ENCODE data around the gene DGKZ.
A peak's percentile ranks its signal among the peaks of the same experiment; 100 is the strongest.

Gene DGKZ

DNA sequence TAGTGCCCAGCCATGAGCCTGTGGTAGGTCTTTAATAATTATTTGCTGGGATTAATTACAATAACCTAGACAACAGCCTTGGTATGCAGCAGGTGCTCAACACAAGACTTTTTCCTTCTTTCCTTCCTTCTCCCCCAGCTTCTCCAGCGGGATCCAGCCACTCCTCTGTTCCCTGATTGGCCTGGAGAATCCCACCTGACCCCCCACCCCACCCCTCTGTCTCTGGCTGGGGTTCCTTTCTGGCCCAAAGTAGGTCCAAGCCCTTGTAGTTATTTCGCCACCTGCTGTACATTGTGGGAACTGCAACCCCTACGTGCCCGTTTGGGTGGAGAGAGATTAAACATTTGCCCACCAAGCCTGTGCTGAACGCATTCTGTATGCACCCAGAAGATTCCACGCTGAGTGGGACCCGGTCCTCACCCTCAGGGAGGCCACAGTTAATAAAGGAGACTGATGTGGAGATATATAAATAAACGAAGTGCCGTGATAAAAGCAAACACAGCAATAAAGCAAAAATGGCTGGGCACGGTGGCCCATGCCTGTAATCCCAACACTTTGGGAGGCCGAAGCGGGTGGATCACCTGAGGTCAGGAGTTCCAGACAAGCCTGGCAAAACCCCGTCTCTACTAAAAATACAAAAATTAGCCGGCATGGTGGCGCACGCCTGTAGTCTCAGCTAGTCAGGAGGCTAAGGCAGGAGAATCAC is 32.1 kb upstream of the DGKZ start:
- peaks cover 18% of the 10 kb centered on the region for H3K4me1 Mint-ChIP-seq (ENCODE audit: low read depth)
- H3K27ac Mint-ChIP-seq = no peak overlapping the region

DNA sequence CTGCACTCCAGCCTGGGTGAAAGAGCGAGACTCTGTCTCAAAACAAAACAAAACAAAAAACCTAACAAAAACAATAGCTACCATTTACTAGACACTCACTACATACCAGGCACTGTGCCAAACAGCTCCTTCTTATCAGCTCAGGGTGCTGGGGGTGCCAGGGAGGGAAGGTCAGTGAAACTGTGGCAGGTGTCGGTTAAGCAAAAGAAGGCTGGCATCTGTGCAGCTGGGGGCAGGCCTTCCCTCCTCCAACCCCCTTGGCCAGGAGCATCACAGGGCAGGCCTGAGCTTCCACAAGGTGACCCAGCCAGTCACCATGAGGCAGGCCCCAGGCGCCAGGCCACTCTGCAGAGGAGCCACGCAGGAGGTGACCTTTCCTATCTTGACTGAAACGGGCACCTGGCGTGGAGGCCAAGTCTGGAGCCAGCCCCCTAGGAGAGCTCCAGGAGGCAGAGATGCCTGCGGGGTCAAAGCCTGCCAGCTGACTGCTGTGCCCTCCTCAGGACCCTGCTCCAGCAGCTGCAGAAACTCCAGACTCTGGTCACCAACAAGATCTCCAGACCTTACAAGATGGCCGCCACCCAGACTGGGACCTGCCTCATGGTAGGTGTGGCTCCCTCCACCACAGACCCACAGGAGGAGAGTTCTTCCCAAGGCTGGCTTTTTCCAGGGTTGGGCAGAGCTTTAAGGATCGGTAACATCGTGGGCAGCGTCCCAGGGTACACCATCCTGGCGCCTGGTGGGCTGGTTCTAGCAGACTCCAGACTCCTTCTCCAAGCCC is 31.3 kb upstream of the DGKZ start:
- no peaks in the 10 kb centered on the region for H3K27me3 Mint-ChIP-seq
- no peak overlapping the region for H3K4me3 Mint-ChIP-seq
- H3K9me3 Mint-ChIP-seq (ENCODE audit: low read depth) = no peaks in the 10 kb centered on the region
- no peak overlapping the region for H3K27ac Mint-ChIP-seq
- peaks cover 19% of the 10 kb centered on the region for H3K4me1 Mint-ChIP-seq (ENCODE audit: low read depth)
- H3K36me3 Mint-ChIP-seq = no peaks in the 10 kb centered on the region

More for the DNA sequence above, 32.1 kb upstream of the DGKZ start:
- Mint-ChIP-seq H3K9me3 (ENCODE audit: low read depth) (no peaks in the 10 kb centered on the region), H3K36me3 (no peaks in the 10 kb centered on the region), H3K27me3 (no peaks in the 10 kb centered on the region), H3K4me3 (no peak overlapping the region)

DNA sequence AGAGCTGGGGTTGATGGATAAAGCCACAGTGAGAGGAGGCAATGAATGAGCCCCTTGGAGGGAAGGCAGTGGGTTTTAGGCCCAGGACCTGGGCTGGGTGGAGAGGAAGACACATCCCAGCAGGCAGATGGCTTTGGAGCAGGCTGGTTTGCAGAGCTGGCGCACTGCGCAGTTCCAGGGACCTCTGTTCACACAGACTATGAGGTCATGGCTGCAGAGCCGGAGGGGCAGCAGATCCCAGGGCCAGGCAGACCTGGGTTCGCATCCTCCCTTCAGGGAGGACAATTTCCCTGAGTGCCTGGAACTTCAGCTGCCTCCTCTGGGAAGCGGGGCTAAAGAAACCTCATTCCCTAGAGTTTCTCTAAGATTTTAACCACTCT is 28.2 kb upstream of the DGKZ start:
- H3K27ac Mint-ChIP-seq = peak overlapping the region; percentile 89
- H3K4me1 Mint-ChIP-seq (ENCODE audit: low read depth) = peaks cover 19% of the 10 kb centered on the region
- no peaks in the 10 kb centered on the region for H3K9me3 Mint-ChIP-seq (ENCODE audit: low read depth)
- no peaks in the 10 kb centered on the region for H3K36me3 Mint-ChIP-seq
- H3K27me3 Mint-ChIP-seq = no peaks in the 10 kb centered on the region
- peak overlapping the region; percentile 11 for H3K4me3 Mint-ChIP-seq

DNA sequence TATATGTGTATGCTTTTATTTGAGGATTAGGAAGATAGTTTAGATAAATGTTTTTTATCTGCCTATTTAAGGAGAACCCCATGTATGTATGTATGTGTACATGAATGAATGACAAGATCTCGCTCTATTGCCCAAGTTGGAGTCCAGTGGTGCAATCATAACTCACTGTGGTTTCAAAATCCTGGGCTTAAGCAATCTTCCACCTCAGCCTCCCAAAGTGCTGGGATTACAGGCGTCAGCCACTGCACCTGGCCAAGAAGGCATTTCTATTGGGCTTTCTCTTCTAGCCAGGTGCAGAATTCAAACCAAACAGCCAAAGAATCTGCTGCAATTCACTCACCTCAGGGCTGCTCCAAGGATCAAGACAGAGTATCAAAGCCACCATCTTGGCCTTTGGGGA is 25.5 kb upstream of the DGKZ start:
- peaks cover 19% of the 10 kb centered on the region for H3K4me1 Mint-ChIP-seq (ENCODE audit: low read depth)
- no peaks in the 10 kb centered on the region for H3K27me3 Mint-ChIP-seq
- no peak overlapping the region for H3K4me3 Mint-ChIP-seq
- H3K9me3 Mint-ChIP-seq (ENCODE audit: low read depth) = no peaks in the 10 kb centered on the region
- no peaks in the 10 kb centered on the region for H3K36me3 Mint-ChIP-seq
- H3K27ac Mint-ChIP-seq = no peak overlapping the region

DNA sequence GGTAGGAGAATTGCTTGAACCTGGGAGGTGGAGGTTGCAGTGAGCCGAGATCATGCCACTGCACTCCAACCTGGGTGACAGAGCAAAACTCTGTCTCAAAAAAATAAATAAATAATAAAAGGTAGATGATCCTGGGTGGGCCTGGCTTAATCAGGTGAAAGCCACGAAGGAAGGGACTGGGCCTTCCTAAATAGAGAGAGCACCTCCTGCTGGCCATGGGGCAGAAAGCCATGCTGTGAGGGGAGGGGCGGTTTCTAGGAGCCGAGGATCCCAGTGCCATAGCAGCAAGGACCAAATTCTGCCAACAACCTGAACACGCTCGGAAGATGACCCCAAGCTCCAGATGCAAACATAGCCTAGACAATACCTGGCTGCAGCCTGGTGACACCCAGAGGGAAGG is 24.5 kb upstream of the DGKZ start:
- H3K27me3 Mint-ChIP-seq = no peaks in the 10 kb centered on the region
- peaks cover 23% of the 10 kb centered on the region for H3K4me1 Mint-ChIP-seq (ENCODE audit: low read depth)
- H3K4me3 Mint-ChIP-seq = no peak overlapping the region
- H3K9me3 Mint-ChIP-seq (ENCODE audit: low read depth) = no peaks in the 10 kb centered on the region
- no peak overlapping the region for H3K27ac Mint-ChIP-seq
- H3K36me3 Mint-ChIP-seq = no peaks in the 10 kb centered on the region

DNA sequence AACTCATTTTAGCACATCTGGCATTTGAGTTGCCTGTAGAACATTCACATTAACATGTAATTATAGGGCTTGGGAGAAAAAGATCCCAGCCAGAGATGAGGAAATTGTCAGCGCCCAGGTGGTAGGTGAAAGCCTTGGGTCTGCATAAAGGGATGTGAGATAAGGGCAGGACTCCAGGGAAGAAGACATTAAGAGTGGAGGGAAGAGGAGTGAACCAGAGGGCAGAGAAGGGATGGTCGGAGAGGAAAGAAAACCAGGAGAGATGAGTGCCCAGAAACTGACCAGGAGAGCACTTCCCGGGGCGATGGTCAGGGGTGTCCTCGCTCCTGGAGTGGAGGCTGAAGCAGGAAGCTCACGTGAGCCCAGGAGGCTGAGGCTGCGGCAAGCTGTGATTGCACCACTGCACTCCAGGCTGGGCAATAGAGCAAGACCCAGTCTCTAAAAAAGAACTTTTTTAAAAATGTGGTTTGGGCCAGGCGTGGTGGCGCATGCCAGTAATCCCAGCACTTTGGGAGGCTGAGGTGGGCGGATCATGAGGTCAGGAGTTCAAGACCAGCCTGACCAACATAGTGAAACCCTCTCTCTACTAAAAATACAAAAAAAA is 20.3 kb upstream of the DGKZ start:
- Mint-ChIP-seq H3K4me1 (ENCODE audit: low read depth) (peaks cover 38% of the 10 kb centered on the region), H3K4me3 (no peak overlapping the region), H3K27me3 (no peaks in the 10 kb centered on the region), H3K36me3 (no peaks in the 10 kb centered on the region), H3K27ac (no peak overlapping the region), H3K9me3 (ENCODE audit: low read depth) (no peaks in the 10 kb centered on the region)

DNA sequence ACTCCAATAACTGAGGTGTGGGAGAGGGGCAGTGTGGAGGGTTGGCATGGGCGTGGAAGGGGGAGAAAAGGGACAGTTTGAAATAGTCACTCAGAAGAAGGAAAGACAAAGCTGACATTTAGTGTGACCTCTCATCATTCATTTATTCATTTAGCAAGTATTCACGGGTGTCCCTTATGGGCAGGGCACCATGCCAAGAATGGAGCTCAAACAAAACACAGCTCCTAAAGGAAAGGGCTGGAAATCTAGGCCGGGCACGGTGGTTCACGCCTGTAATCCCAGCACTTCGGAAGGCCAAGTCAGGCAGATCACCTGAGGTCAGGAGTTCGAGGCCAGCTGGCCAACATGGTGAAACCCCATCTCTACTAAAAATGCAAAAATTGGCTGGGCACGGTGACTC is 19.4 kb upstream of the DGKZ start:
- Mint-ChIP-seq H3K4me3 (no peak overlapping the region), H3K27ac (no peak overlapping the region), H3K4me1 (ENCODE audit: low read depth) (peaks cover 44% of the 10 kb centered on the region), H3K9me3 (ENCODE audit: low read depth) (no peaks in the 10 kb centered on the region), H3K36me3 (no peaks in the 10 kb centered on the region), H3K27me3 (no peaks in the 10 kb centered on the region)

DNA sequence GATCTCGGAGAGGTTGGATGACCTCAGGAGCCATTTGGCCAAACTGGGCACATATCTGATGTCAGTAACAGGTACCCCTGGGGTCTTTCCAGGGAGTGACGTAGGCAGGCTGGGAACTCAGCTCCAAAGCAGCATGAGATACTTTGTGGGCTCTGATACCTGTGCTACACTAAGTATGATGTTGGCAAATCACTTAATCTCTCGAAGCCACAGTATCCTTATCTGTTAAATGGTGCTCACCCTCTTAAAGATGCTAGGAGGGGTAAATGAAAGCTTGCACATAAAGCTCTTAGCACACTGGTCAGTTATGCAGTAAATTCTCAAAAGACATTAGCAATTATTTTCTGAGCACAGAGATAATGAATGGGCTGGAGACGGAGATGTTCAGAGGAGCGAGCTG is 17.1 kb upstream of the DGKZ start:
- Mint-ChIP-seq H3K4me3 (peak overlapping the region; percentile 80), H3K4me1 (ENCODE audit: low read depth) (peaks cover 61% of the 10 kb centered on the region), H3K9me3 (ENCODE audit: low read depth) (no peaks in the 10 kb centered on the region), H3K36me3 (no peaks in the 10 kb centered on the region), H3K27me3 (no peaks in the 10 kb centered on the region), H3K27ac (peak overlapping the region; percentile 81)

DNA sequence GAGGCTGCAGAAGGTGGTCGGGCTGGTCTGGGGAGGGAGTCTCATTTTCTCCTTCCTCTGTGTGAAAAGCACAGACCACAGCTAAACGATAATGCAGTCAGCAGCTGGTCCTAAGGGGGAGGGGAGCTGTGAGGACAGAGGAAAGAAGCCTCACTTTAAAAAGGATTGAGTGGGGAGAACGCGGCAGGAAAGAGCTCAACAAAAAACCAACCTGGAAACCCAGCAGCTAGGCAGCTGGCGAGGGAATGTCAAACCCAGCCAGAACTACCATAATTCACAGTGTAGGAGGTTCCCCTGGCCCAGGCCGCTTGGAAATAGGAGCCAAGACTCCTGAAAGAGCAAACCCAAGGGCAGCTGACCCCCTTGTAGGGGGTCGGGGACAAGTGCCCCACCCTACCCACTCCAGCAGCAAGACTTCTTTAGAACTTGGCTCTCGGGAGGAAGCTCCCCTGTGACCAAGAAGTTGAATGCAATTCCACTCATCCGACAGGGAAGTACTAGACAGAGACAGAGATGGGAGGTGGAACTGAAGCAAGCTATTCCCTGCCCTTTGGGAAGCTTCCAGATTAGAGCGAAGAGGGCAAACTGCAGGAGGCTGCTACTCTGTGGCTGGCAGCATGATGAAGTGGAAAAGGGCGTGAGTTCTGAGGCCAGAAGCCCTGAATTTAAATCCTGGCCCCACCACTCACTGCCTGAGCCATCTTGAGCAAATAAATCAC is 16.5 kb upstream of the DGKZ start:
- H3K4me1 Mint-ChIP-seq (ENCODE audit: low read depth) = peaks cover 64% of the 10 kb centered on the region
- H3K27me3 Mint-ChIP-seq = no peaks in the 10 kb centered on the region
- no peaks in the 10 kb centered on the region for H3K9me3 Mint-ChIP-seq (ENCODE audit: low read depth)
- no peaks in the 10 kb centered on the region for H3K36me3 Mint-ChIP-seq
- H3K27ac Mint-ChIP-seq = peak overlapping the region; percentile 81
- peak overlapping the region; percentile 80 for H3K4me3 Mint-ChIP-seq

DNA sequence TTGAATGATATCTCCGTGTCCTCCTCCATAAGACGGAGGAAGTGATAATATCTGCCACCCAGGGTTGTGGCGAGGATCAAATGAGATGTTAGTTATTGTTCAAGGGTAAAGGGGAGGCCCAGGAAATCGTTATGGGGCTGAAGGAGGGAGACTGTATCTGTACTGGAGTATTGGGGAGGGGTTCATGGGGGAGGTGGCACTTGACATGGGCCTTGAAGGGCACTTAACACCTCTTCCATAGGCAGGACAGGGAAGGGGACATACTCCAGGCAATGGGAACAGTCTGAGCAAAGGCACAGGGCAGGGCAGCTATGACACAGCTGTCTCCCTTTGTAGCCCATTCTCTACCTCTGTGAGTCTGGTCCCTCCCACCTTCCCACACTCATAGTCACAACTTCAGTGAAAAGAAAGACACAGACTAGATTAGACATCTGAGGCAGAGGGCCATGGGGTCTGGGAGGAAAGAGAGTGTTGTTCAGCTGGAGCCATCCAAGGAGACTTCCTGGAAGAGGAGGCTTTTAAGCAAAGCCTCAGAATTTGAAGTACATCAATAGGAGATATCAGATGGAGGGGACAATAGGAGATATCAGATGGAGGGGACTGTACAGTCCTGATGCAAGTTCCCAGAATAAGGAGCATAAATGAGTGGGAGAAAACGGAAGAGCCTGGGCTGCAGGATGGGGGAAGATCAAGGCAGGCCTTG is 15.8 kb upstream of the DGKZ start:
- H3K36me3 Mint-ChIP-seq = no peaks in the 10 kb centered on the region
- no peaks in the 10 kb centered on the region for H3K27me3 Mint-ChIP-seq
- peaks cover 68% of the 10 kb centered on the region for H3K4me1 Mint-ChIP-seq (ENCODE audit: low read depth)
- H3K9me3 Mint-ChIP-seq (ENCODE audit: low read depth) = no peaks in the 10 kb centered on the region
- peak overlapping the region; percentile 80 for H3K4me3 Mint-ChIP-seq
- peak overlapping the region; percentile 81 for H3K27ac Mint-ChIP-seq

DNA sequence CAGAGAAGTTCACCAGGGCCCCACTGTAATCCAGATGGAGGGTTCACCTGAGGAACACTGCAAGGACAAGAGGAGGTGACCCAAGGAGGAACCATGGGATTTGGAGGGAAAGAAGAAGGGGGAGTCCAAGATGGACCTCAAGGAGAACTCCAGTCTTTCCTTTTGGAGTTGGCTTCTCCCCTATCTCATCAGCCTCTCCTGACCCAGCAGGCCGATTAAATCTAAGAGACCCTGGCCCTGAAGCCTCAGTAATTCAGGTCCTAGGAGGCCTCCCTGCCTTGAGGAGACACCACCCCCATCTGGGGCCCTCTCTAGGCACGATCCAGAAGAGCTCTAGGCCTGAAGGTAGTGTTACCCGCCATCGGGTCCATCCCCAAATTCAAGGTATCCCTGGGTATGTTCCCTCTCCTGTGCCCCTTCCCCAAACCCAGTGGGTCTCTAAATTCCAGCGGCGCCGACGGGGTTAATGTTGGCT is 15.1 kb upstream of the DGKZ start:
- Mint-ChIP-seq H3K36me3 (no peaks in the 10 kb centered on the region), H3K9me3 (ENCODE audit: low read depth) (no peaks in the 10 kb centered on the region), H3K27ac (peak overlapping the region; percentile 81), H3K4me1 (ENCODE audit: low read depth) (peaks cover 67% of the 10 kb centered on the region), H3K4me3 (peak overlapping the region; percentile 80), H3K27me3 (no peaks in the 10 kb centered on the region)

DNA sequence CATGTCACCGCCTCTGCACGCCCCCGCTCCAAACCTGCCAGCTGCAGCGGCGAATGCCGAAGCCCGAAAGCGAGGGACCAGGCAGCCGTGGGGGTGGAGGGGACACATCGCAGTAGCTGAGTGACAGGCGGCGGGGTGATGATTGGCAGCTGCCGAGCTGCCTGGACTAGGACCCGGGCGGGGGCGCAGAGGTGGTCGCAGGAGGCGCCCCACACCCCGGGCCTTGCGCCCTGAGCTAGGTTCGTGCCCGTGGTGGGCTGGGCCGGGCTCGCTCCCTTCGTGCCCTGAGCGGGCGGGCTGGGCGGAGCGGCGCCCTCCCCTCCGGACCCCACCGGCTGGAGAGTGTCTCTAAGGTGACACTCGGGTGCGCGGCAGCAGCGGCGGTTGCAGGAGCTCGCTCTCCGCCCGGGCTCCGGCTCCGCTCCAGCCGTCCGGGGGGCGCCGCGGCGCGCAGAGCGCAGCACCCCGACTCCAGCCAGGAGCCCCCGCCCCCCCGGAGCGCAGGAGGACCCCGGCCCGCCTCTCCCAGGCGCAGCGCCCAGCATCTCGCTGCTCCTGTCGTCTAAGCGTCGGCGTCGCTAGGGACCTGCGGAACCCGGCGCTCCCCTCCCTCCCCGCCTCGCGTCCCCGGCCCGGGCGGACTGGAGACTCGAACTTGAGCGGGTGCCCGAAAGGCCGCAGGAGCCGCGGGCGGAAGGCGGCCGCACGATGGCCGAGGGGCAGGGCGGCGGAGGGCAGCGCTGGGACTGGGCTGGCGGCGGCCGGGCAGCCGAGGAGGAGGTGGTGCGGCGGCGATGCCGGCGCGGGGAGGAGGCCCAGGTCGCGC is 14.5 kb upstream of the DGKZ start:
- Mint-ChIP-seq H3K4me1 (ENCODE audit: low read depth) (peaks cover 67% of the 10 kb centered on the region), H3K4me3 (peak overlapping the region; percentile 80), H3K27ac (no peak overlapping the region), H3K27me3 (no peaks in the 10 kb centered on the region), H3K36me3 (no peaks in the 10 kb centered on the region), H3K9me3 (ENCODE audit: low read depth) (no peaks in the 10 kb centered on the region)

DNA sequence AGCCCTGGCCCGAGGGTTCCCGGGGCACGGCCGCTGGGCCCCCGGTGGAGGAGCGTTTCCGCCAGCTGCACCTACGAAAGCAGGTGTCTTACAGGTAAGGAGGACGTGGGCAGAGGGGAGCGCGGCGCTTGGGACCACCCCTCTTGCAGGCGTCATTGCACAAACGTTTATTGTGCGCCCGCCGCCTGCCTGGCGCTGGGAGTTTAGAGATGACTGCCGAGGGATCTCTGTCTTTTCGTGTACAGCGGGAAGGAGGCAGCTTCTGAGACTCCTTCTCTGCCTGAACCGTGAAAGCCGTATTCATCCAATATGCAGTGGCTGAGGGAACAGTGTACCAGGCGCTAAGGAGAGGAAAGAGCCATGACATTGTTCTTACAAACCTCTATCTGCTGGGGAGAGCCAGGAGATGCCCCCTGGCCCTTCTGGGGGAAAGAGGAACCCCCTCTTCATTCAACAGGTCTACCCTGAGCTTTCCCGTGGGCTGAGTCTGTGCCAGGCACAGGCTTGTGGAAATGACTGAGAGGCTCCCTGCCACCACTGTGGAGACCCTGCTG is 13.8 kb upstream of the DGKZ start:
- Mint-ChIP-seq H3K27me3 (no peaks in the 10 kb centered on the region), H3K9me3 (ENCODE audit: low read depth) (no peaks in the 10 kb centered on the region), H3K27ac (no peak overlapping the region), H3K36me3 (no peaks in the 10 kb centered on the region), H3K4me1 (ENCODE audit: low read depth) (peaks cover 66% of the 10 kb centered on the region), H3K4me3 (peak overlapping the region; percentile 84)
